Astrocyte of the spinal cord (primary cell): ENCODE data around the gene TBCD.

ENCODE experiments used
- DNase-seq: peaks from one replicate; pipeline ENCODE4 v3.0.0; 2011; ENCODE audit warnings: low read depth, low spot score
- H3K4me3 ChIP-seq: 2 replicates; pipeline ENCODE4 v1.5.1; 2011; ENCODE audit warnings: low read depth, mild to moderate bottlenecking, low read length, moderate library complexity
- in situ Hi-C: cut with HindIII; loops from 2 replicates; pipeline ENCODE4 v1.10.0; 2017; ENCODE audit warnings: low sequenced_read_pairs
- TF ChIP-seq, protein P1 (sequence below): IDR thresholded peaks from 2 replicates; pipeline ENCODE4 v1.5.1; 2012; ENCODE audit warnings: low read depth, mild to moderate bottlenecking, low read length, inconsistent platforms

The TBCD gene

DNA sequence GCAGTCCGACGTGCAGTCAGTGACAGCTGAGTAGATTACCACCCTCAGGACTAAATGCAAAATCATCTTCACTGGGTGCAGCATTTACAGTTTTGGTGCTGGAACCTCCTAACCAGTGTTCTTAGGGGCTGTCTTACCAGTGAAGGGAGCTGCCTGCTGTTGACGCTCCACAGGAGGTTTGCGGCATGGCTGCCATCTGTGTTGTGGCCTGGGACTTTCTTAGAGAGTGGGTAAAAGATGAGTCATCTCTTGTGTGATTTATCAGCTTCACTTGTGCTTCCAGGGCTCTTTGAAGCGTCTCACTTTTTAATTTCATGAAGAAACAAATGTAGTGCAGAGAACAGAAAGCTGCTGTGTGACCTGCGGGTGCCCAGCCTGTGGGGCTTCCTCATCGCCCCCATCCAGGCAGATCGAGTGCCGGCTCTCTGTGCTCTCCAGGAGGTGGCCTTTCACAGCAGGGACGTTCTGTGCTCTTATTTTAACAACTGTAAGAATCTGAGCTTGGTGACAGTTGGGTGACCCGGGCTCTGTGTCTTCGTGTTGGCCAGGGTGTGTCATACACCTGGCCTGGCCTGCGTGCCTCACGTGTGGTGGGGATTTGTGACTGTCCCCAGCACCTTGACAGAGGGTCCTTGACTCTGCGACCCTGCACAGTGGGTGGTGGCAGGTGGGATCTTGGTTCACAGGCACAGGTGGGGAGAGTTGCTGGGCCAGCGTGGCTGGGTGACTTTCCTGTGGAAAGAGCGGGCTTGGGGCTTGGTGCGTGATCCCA is 112.3 kb downstream of the TBCD start:
- DNase-seq: peak; percentile 88
- no peak overlapping the region for H3K4me3 ChIP-seq
- in situ Hi-C loops: no loop called here
- TF ChIP-seq, protein P1, sequence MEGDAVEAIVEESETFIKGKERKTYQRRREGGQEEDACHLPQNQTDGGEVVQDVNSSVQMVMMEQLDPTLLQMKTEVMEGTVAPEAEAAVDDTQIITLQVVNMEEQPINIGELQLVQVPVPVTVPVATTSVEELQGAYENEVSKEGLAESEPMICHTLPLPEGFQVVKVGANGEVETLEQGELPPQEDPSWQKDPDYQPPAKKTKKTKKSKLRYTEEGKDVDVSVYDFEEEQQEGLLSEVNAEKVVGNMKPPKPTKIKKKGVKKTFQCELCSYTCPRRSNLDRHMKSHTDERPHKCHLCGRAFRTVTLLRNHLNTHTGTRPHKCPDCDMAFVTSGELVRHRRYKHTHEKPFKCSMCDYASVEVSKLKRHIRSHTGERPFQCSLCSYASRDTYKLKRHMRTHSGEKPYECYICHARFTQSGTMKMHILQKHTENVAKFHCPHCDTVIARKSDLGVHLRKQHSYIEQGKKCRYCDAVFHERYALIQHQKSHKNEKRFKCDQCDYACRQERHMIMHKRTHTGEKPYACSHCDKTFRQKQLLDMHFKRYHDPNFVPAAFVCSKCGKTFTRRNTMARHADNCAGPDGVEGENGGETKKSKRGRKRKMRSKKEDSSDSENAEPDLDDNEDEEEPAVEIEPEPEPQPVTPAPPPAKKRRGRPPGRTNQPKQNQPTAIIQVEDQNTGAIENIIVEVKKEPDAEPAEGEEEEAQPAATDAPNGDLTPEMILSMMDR: no peak

DNA sequence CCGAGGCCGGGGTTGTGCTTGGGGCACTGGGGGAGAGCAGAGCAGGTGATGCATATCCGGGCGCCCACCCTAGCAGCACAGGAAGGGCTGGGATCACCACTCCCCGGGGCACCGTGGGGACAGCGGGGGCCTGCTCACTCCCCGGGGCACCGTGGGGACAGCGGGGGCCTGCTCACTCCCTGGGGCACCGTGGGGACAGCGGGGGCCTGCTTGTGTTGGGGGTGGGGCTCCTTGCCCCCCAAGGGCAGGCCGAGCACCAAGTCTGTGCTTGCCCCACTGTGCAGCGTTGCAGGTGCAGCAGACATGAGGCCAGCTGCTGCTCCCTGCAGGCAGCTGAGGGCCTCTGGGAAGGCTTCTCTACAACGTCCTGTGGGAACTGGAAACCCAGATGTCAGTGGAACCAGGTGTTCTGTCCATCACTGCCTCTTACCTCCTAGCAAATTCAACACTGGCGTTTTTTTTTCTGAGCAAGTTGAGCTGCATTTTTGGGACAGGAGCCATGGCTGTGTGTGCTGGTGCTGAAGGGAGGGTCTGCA is 112.9 kb downstream of the TBCD start:
- DNase-seq: no peak
- TF ChIP-seq, protein P1: no peak
- in situ Hi-C loops: no loop called here
- H3K4me3 ChIP-seq: no peak overlapping the region

DNA sequence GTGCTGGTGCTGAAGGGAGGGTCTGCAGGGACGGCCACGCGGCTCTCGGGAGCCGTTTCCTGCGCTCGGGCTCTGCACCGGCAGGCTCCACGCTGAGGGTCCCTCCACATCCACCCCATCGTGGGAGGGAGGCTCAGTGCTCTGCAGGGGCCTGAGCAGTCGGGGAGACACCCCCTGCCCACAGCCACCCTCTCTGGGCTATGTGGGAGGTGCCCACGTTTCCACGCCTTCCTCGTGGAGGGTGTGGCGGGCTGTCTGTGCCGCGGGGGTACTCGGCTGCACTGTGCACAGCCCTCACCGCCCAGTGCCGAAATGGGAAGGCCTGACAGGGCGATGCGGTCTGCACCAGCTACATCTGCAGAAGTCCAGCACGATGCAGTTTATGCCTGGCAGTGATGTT is 113.4 kb downstream of the TBCD start:
- no peak overlapping the region for H3K4me3 ChIP-seq
- TF ChIP-seq, protein P1: no peak
- in situ Hi-C loops: no loop called here
- DNase-seq: no peak

DNA sequence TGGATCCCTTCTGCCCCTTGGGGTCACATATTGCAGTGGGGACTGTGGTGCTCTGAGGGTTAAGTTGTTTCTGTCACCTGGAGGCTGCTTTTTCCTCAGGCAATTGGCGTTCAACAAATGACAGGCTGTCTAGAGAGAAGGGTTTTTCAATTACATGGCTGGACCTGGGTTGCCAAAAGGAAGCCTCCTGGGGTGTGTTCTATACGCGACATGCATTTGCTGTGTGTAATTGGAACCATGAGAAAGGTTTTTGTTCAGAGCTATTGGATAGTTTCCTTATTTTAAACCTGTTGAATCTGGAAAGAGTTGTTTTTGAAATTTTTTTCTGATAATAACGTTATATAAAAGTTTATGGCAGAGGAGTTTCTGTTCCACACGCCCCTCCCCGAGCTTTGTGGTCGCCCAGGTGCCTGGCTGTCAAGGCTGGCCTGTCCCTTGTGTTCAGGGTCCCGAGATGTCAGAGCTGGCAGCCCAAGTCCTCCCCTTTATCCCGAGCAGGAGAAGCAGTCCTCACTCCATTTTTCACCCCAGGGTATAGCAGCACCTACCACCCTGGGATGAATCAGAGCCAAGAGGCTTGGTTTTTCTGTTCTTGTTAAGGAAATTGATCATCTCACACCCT is 114.0 kb downstream of the TBCD start:
- in situ Hi-C loops: no loop called here
- TF ChIP-seq, protein P1: no peak
- no peak overlapping the region for H3K4me3 ChIP-seq
- DNase-seq: no peak

DNA sequence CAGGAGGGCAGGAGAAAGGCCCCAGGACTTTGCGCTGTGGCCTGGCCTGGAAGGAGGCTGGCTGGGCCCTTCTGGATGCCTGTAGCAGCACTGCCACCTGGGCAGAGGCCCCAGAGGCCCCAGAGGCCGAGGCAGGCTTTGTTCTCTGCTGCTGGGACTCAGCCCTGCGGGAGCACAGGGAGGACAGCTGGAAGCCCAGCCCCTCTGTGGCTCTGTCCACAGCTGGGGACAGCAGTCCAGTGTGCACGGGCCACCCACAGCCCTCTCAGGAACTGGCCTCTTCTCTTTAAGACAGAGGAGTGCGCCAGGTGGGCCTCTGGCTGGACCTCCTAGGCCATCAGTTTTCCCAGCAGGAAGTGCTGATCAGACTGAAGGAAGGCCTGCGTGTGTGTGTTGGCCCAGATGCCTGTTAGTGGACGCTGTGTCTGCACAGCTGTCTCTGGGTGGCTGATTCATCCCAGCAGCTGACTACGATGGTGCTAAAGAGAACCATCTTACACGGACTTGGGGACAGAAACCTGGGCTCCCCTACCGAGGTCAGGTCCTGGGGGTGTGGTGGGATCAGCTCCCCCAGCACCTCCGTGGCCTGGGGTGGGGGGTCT is 114.8 kb downstream of the TBCD start:
- in situ Hi-C loops: no loop called here
- TF ChIP-seq, protein P1: no peak
- peak; percentile 86 for DNase-seq
- H3K4me3 ChIP-seq: no peak overlapping the region

DNA sequence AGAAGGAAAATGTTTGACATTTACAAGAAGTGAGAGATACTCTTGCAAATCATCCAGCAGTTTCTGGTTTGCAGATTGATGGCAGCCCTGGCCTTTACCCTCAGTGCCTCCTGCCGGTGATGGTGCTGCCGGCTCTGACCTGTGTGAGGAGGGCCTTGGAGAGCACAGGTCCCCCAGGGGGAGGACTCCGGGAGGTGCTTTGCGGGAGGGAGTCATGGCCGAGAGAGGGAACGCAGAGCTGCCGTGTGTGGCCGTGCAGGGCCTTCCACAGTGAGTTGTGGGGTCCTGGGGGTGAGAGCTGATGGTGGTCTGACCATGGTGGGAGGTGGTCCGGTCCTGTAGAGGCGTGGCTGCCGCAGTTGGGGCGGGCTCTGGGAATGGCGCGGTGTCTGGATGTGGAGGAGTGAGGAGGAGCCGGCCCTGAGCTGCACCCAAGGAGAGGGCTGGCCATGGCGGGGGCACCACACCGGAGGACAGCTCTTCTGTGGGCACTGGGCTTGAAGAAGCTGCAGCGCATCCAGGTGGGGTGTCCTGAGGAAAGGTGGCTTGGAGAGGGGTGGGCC is 116.0 kb downstream of the TBCD start:
- H3K4me3 ChIP-seq: no peak overlapping the region
- DNase-seq: no peak
- TF ChIP-seq, protein P1: no peak
- in situ Hi-C loops: no loop called here
